ENCODE measurements around the gene PHF1. TPM values are rescaled to one million over a fixed set of nuclear protein-coding genes. Genes with fewer than 3 reads are reported as not detected.
A peak's percentile ranks its signal among the peaks of the same experiment; 100 is the strongest.
"Not testable (repeated sequence)": the region's sequence is repeated elsewhere in the genome, so short reads cannot be mapped to it uniquely, and the experiment has no call there.

The PHF1 gene
- total RNA-seq, 1 donor from 2014 or later = 50.6 TPM

GRCh38 chr6:33390173-33390572, 20.6 kb upstream of the PHF1 start:
- intact Hi-C loops (cut with DNase I) = loop anchor here (2.0 kb wide), 1 partner anchor 37 kb away; no protein-coding TSS in a partner anchor

GRCh38 chr6:33390767-33391277, 20.0 kb upstream of the PHF1 start:
- intact Hi-C loops (cut with DNase I) = loop anchor here (2.0 kb wide), 1 partner anchor 36 kb away; no protein-coding TSS in a partner anchor
- DNase-seq (no peak), ATAC-seq (ENCODE audit: poor library complexity) (no peak)

More at GRCh38 chr6:33390173-33390572, 20.6 kb upstream of the PHF1 start:
- ATAC-seq (ENCODE audit: poor library complexity) (no peak), DNase-seq (no peak)

- ATAC-seq (ENCODE audit: poor library complexity) = peak; percentile 98
- intact Hi-C loops (cut with DNase I) = loop anchor here (2.0 kb wide), 1 partner anchor 35 kb away; no protein-coding TSS in a partner anchor
- DNase-seq = peak; percentile 99
Measured at GRCh38 chr6:33391278-33391921, 19.4 kb upstream of the PHF1 start, which contains the start of gene KIFC1. KIFC1 (plus strand) TSS chr6:33391823; CDS start chr6:33391986, 163 bp downstream.

GRCh38 chr6:33391922-33392594, 18.8 kb upstream of the PHF1 start:
- intact Hi-C loops (cut with DNase I) = loop anchor here (2.0 kb wide), 1 partner anchor 35 kb away; no protein-coding TSS in a partner anchor
- ATAC-seq (ENCODE audit: poor library complexity) (no peak), DNase-seq (no peak)

- intact Hi-C loops (cut with DNase I) = no loop called here
- no peak for ATAC-seq (ENCODE audit: poor library complexity)
- DNase-seq = no peak
Measured at GRCh38 chr6:33392595-33392948, 18.2 kb upstream of the PHF1 start.

GRCh38 chr6:33392979-33393378, 17.8 kb upstream of the PHF1 start:
- DNase-seq (no peak), ATAC-seq (ENCODE audit: poor library complexity) (no peak)
- intact Hi-C loops (cut with DNase I) = no loop called here

- intact Hi-C loops (cut with DNase I) = no loop called here
- ATAC-seq (ENCODE audit: poor library complexity) = no peak
- no peak for DNase-seq
Measured at GRCh38 chr6:33397541-33397940, 13.3 kb upstream of the PHF1 start.

GRCh38 chr6:33398601-33399000, 12.2 kb upstream of the PHF1 start:
- DNase-seq; ATAC-seq (ENCODE audit: poor library complexity); intact Hi-C loops (cut with DNase I): not testable (repeated sequence)

- ATAC-seq (ENCODE audit: poor library complexity); intact Hi-C loops (cut with DNase I); DNase-seq: not testable (repeated sequence)
Measured at GRCh38 chr6:33399881-33400280, 10.9 kb upstream of the PHF1 start.

GRCh38 chr6:33404884-33405283, 5.9 kb upstream of the PHF1 start:
- DNase-seq (no peak), ATAC-seq (ENCODE audit: poor library complexity) (no peak)
- intact Hi-C loops (cut with DNase I) = no loop called here

- DNase-seq (no peak), ATAC-seq (ENCODE audit: poor library complexity) (no peak)
- intact Hi-C loops (cut with DNase I) = no loop called here
Measured at GRCh38 chr6:33405386-33405940, 5.4 kb upstream of the PHF1 start.

- intact Hi-C loops (cut with DNase I) = no loop called here
- no peak for DNase-seq
- no peak for ATAC-seq (ENCODE audit: poor library complexity)
Measured at GRCh38 chr6:33406126-33406525, 4.7 kb upstream of the PHF1 start.

GRCh38 chr6:33407132-33407718, 3.6 kb upstream of the PHF1 start:
- DNase-seq = no peak
- no peak for ATAC-seq (ENCODE audit: poor library complexity)
- intact Hi-C loops (cut with DNase I) = no loop called here

GRCh38 chr6:33410050-33410710, 634 bp upstream of the PHF1 start:
- DNase-seq (peak; percentile 99), ATAC-seq (ENCODE audit: poor library complexity) (peak; percentile 92)
- intact Hi-C loops (cut with DNase I) = loop anchor here (10.0 kb wide), 1 partner anchor 115 kb away; the partner anchor contains the start of gene RGL2

- DNase-seq (no peak), ATAC-seq (ENCODE audit: poor library complexity) (no peak)
- intact Hi-C loops (cut with DNase I) = loop anchor here (10.0 kb wide), 1 partner anchor 117 kb away; the partner anchor contains the start of gene RGL2
Measured at GRCh38 chr6:33411632-33412005, 805 bp downstream of the PHF1 start.

- DNase-seq = no peak
- no peak for ATAC-seq (ENCODE audit: poor library complexity)
- intact Hi-C loops (cut with DNase I) = loop anchor here (10.0 kb wide), 1 partner anchor 118 kb away; the partner anchor contains the start of gene RGL2
Measured at GRCh38 chr6:33412140-33413009, 1.6 kb downstream of the PHF1 start.

GRCh38 chr6:33413241-33414120, 2.7 kb downstream of the PHF1 start:
- ATAC-seq (ENCODE audit: poor library complexity) = no peak
- no peak for DNase-seq
- intact Hi-C loops (cut with DNase I) = loop anchor here (10.0 kb wide), 1 partner anchor 119 kb away; the partner anchor contains the start of gene RGL2

Measured in Right ventricle myocardium superior (tissue), 1 donor.